ENCODE results near the gene MYL6. TPM values are rescaled to one million over a fixed set of nuclear protein-coding genes. Genes with fewer than 3 reads are reported as not detected.
A peak's percentile ranks its signal among the peaks of the same experiment; 100 is the strongest.

MYL6 gene
- total and polyA plus RNA-seq, 9 of the 15 experiments (the other 6 are each of a cell fraction or from before 2014, with no cell fraction given): 557 to 1,664 (median 958) TPM

DNA sequence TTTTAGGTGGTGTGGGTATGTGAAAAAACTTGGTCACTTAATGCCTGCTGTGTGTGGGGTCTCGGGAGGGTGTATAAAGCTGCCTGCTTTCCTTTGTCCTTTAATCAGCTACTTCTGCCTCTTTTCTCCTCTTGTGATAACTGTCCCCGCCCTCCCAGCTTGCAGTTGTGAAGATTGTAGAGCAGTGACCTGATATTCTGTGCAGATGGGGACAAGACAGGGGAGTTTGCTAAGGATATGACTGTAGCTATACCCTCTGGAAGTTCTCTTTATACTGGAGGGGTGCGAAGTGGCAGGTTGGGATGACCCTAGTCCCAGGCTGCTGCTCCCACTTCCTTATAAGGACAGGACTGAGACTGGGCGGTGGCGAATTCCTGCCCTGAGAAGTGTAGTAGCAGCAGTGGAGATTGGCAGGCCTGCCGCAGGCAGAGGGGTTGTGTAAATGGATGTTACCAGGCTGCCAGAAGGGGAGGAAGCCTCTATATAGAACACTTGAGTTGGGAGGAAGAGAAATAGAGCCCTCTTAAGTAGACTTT lies 835 bp downstream of the MYL6 start (continued):
- TF ChIP-seq NCOA6 (IDR thresholded peaks at IDR 0.05): no peak
- TF ChIP-seq CHD2 (IDR thresholded peaks at IDR 0.05; ENCODE audit: low read depth, low read length): no peak
- no peak for TF ChIP-seq YY1 (IDR thresholded peaks at IDR 0.05; ENCODE audit: borderline replicate concordance in 1 of 3, control insufficient read depth in 1 of 3, extremely low read depth in 1 of 3, insufficient read depth in 3 of 3, insufficient read length in 1 of 3, insufficient replicate concordance in 2 of 3, low read depth in 1 of 3, low read length in 2 of 3)
- no peak for TF ChIP-seq PHB (CRISPR knock-in tag; IDR thresholded peaks at IDR 0.05)
- TF ChIP-seq TRIM24 (IDR thresholded peaks at IDR 0.05): no peak
- no peak for TF ChIP-seq RBM17 (IDR thresholded peaks at IDR 0.05; ENCODE audit: borderline replicate concordance, low read depth, low read length)
- no peak for TF ChIP-seq COPS2 (conservative IDR thresholded peaks at IDR 0.05)
- TF ChIP-seq ILF3 (IDR thresholded peaks at IDR 0.05; ENCODE audit: borderline replicate concordance): no peak
- TF ChIP-seq HLTF (IDR thresholded peaks at IDR 0.05): no peak
- no peak for TF ChIP-seq MEF2D (tag; conservative IDR thresholded peaks at IDR 0.05; ENCODE audit: low read depth)
- no peak for TF ChIP-seq ZNF830 (CRISPR knock-in tag; IDR thresholded peaks at IDR 0.05)
- TF ChIP-seq U2AF1 (optimal IDR thresholded peaks at IDR 0.05; ENCODE audit: low read depth, low read length): no peak
- no peak for TF ChIP-seq NFYB (IDR thresholded peaks at IDR 0.05; ENCODE audit: extremely low read depth, insufficient read length)
- no peak for TF ChIP-seq FOSL1 (tag; conservative IDR thresholded peaks at IDR 0.05)
- TF ChIP-seq PTBP1 (IDR thresholded peaks at IDR 0.05; ENCODE audit: low read depth, low read length): peak; percentile 70; the same call in 1 of the 2 replicates
- TF ChIP-seq PHF20 (IDR thresholded peaks at IDR 0.05; ENCODE audit: partially characterized antibody): no peak
- no peak for TF ChIP-seq ZNF239 (CRISPR knock-in tag; IDR thresholded peaks at IDR 0.05)
- TF ChIP-seq, protein P1, sequence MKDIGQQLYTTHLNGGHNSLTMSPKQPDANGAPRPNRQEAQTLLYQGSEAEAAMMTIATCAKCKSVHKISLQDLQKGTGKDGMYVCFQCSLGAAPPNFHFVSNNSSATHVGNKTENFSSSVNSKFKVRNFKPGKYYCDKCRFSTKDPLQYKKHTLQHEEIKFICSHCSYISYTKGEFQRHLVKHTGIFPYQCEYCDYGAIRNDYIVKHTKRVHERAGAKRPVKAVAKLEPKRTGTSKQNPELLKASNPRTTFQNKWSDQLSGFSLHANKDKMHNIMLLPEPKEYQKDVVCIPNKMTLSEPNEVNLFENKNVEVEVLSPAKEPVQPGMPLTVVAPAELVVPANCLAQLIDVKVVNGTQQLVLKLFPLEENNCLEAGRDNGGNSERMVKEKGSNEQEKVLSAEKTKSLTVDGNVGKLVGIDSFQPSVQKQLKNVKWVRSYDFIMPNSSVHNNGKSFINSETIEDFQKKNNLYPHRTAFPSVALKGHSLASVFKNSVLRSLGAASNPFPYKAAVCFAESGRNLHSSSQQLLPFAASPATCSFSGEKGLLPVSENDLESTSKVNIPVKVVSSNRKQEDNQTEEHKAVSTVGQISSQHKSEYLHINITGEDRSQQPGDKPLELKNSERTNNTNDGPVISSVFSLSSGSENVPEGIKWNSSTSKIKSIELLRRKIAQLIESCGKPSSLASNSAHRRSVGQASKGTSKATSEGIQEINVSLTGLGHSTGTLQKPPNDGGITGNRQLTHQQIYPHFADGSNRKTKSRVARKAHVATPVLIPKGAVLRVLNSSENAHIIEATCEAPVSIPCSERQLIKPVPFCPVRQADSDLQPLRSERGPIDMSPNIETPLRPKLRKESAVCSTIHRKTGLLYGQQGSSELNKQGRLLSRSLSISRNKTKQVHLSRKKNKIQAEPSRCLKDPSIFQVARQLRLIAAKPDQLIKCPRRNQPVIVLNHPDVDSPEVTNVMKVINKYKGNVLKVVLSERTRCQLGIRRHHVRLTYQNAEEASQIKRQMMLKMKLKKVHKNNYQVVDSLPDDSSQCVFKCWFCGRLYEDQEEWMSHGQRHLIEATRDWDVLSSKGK (CRISPR knock-in tag; IDR thresholded peaks at IDR 0.05): no peak
- TF ChIP-seq GTF2A2 (tag; IDR thresholded peaks at IDR 0.05): no peak
- peak; percentile 43; the same call in 1 of the 2 replicates for TF ChIP-seq SPI1 (IDR thresholded peaks at IDR 0.05; ENCODE audit: borderline replicate concordance, low read depth, low read length)
- TF ChIP-seq KLF6 (CRISPR knock-in tag; IDR thresholded peaks at IDR 0.05; ENCODE audit: borderline replicate concordance): no peak
- TF ChIP-seq FUS (optimal IDR thresholded peaks at IDR 0.05; ENCODE audit: low read depth, low read length): no peak
- no peak for TF ChIP-seq MXI1 (IDR thresholded peaks at IDR 0.05; ENCODE audit: low read depth, low read length)
- TF ChIP-seq, protein P2, sequence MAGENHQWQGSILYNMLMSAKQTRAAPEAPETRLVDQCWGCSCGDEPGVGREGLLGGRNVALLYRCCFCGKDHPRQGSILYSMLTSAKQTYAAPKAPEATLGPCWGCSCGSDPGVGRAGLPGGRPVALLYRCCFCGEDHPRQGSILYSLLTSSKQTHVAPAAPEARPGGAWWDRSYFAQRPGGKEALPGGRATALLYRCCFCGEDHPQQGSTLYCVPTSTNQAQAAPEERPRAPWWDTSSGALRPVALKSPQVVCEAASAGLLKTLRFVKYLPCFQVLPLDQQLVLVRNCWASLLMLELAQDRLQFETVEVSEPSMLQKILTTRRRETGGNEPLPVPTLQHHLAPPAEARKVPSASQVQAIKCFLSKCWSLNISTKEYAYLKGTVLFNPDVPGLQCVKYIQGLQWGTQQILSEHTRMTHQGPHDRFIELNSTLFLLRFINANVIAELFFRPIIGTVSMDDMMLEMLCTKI (IDR thresholded peaks at IDR 0.05; ENCODE audit: partially characterized antibody): no peak
- no peak for TF ChIP-seq ATF6 (CRISPR knock-in tag; IDR thresholded peaks at IDR 0.05)

Data from K562 (cell line).